ENCODE results near the gene IQSEC3. TPM values are rescaled to one million over a fixed set of nuclear protein-coding genes. Genes with fewer than 3 reads are reported as not detected.

Gene IQSEC3
- total and polyA plus RNA-seq, 8 donors: 0.16 to 10.1 (median 1.2) TPM

DNA sequence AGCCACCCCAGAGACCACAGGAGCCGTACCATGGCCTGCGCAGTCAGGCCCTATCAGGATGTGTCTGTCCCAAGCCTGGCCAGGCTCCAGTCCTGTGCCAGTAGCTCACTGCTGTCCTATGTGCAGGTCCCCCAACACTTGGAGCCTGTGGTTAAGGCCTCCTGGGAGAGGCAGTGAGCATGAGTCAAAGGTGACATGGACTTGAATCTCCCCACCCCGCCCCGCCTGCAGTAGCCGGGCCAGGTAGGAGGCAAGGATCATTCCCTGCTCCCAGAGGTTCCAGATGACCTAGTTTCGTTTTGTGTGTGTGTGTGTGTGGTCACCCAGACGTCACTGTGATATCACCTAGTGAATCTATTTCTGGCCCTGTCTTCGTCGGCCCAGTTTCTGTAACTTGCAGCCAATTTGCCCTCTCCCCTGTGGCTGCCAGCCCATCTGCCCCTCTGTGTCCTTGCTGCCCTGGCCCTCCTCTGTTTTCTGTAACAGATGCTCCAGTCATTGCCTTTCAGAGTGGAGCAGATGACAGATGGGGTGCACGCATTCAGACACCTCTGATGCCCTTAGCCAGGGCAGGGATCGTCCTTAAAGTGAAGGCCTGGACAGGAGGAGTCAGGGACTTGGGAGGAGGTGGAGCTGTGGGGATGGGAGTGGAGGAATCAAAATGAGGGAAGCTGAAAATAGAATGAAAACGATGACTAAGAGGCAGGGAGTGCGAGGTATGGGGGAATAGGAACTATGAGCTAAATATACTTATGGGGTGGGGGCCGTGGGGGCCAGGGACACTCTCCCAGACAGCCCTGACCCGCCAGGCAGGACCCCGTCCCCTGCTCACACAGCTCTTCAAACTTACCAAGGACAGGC lies 110.0 kb downstream of the IQSEC3 start:
- DNase-seq (peak in 1 of 6 donors; percentile 53), ATAC-seq (peak in 3 of 4 donors; percentile 7 to 58 (median 51)), FAIRE-seq (no peak)
- 64 to 77% methylated on average over 16 of the region's 16 CpGs for WGBS, 2 donors
- Histone ChIP-seq H3K4me3 (no peak overlapping the region), H3K27ac (no peak overlapping the region), H3K4me1 (no peaks in the 10 kb centered on the region), H3K9me3 (no peaks in the 10 kb centered on the region), H3K36me3 (no peaks in the 10 kb centered on the region), H3K27me3 (no peaks in the 10 kb centered on the region)
- intact Hi-C loops (cut with DNase I): no loop called here
- TF ChIP-seq, protein P1, sequence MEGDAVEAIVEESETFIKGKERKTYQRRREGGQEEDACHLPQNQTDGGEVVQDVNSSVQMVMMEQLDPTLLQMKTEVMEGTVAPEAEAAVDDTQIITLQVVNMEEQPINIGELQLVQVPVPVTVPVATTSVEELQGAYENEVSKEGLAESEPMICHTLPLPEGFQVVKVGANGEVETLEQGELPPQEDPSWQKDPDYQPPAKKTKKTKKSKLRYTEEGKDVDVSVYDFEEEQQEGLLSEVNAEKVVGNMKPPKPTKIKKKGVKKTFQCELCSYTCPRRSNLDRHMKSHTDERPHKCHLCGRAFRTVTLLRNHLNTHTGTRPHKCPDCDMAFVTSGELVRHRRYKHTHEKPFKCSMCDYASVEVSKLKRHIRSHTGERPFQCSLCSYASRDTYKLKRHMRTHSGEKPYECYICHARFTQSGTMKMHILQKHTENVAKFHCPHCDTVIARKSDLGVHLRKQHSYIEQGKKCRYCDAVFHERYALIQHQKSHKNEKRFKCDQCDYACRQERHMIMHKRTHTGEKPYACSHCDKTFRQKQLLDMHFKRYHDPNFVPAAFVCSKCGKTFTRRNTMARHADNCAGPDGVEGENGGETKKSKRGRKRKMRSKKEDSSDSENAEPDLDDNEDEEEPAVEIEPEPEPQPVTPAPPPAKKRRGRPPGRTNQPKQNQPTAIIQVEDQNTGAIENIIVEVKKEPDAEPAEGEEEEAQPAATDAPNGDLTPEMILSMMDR (IDR thresholded peaks at IDR 0.05): no peak

- TF ChIP-seq, protein P1 (IDR thresholded peaks at IDR 0.05): no peak
- FAIRE-seq (no peak), ATAC-seq (no peak), DNase-seq (peak in 1 of 6 donors; percentile 47)
- Histone ChIP-seq H3K27me3 (no peaks in the 10 kb centered on the region), H3K9me3 (no peaks in the 10 kb centered on the region), H3K36me3 (no peaks in the 10 kb centered on the region), H3K4me1 (no peaks in the 10 kb centered on the region), H3K27ac (no peak overlapping the region), H3K4me3 (no peak overlapping the region)
- intact Hi-C loops (cut with DNase I): no loop called here
- WGBS, 2 donors: 68 to 80% methylated on average over 11 of the region's 11 CpGs
These were observed 110.9 kb downstream of the IQSEC3 start for GRCh38 chr12:177336-177979.

DNA sequence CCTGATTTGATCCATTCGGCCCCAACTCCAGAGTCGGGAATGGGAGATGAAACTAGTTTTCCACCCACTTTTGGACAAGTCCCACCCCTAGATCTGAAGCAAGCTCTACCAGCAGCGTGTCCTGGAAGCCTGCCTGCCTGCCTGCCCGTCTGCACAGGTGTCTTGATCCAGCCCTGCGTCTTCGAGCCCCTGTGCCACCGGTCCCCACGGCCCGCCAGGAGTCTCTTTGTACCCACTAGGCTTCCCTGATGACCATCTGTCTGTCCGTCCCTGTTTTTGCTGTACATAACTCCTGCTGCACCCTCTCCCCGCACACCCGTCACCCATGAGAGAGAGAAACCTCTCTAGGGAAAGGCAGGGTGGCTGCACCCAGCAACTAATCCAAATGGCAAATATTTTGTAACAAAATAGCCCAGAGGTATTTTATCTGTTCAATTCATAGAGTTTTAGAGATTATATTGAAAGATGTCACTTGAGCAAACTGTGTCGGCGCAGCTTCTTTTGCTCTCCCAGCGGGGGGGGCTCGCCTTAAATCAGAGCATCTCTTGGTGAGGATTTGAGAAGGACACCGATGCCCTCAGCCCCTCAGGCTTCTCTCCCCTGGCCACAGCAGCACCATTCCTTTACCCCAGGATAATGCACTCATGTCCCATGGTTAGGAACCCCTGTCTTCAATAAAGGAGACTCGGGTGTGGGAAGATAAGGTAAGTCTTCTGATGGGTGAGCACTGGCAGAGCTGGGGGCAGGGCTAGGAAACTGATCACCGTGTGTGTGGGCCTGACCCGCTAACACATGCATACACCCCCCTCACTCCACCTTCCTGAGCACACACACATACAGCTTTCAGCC lies 111.6 kb downstream of the IQSEC3 start:
- H3K36me3 ChIP-seq: no peaks in the 10 kb centered on the region
- ATAC-seq (no peak), DNase-seq (peak in 1 of 6 donors; percentile 26), FAIRE-seq (no peak)
- H3K4me1 ChIP-seq: no peaks in the 10 kb centered on the region
- 78 to 88% methylated on average over 20 of the region's 20 CpGs for WGBS, 2 donors
- no peak overlapping the region for H3K4me3 ChIP-seq
- TF ChIP-seq, protein P1 (IDR thresholded peaks at IDR 0.05): no peak
- no peaks in the 10 kb centered on the region for H3K9me3 ChIP-seq
- H3K27ac ChIP-seq: no peak overlapping the region
- no peaks in the 10 kb centered on the region for H3K27me3 ChIP-seq
- intact Hi-C loops (cut with DNase I): no loop called here

- TF ChIP-seq, protein P1 (IDR thresholded peaks at IDR 0.05): no peak
- no peaks in the 10 kb centered on the region for H3K4me1 ChIP-seq
- intact Hi-C loops (cut with DNase I): no loop called here
- no peak overlapping the region for H3K27ac ChIP-seq
- ATAC-seq (no peak), FAIRE-seq (no peak), DNase-seq (peak in 1 of 6 donors; percentile 35)
- H3K4me3 ChIP-seq: no peak overlapping the region
- H3K36me3 ChIP-seq: no peaks in the 10 kb centered on the region
- no peaks in the 10 kb centered on the region for H3K27me3 ChIP-seq
- WGBS, 2 donors: 73 to 88% methylated on average over 3 of the region's 3 CpGs
- H3K9me3 ChIP-seq: no peaks in the 10 kb centered on the region
These were observed 112.2 kb downstream of the IQSEC3 start for GRCh38 chr12:178829-179109.
